ENCODE data around the gene SLC22A24. TPM values are rescaled to one million over a fixed set of nuclear protein-coding genes. Genes with fewer than 3 reads are reported as not detected.

Gene SLC22A24
- total RNA-seq, 1 donor from 2014 or later: not detected

- H3K27me3 ChIP-seq (ENCODE audit: insufficient read depth, low read length): peaks cover 2% of the 10 kb centered on the region
- DNase-seq (ENCODE audit: low read depth) (no peak), FAIRE-seq (no peak)
- no peaks in the 10 kb centered on the region for H4K20me1 ChIP-seq (ENCODE audit: insufficient read depth, low read length)
- H3K9ac ChIP-seq (ENCODE audit: low read length): no peak overlapping the region
- Mint-ChIP-seq H3K4me1 (ENCODE audit: low read depth, unreplicated experiment) (no peaks in the 10 kb centered on the region), H3K4me3 (ENCODE audit: unreplicated experiment) (no peak overlapping the region), H3K27me3 (ENCODE audit: low read depth, unreplicated experiment) (peaks cover 8% of the 10 kb centered on the region), H3K9me3 (ENCODE audit: unreplicated experiment) (peaks cover 3% of the 10 kb centered on the region), H3K36me3 (ENCODE audit: low read depth, unreplicated experiment) (no peaks in the 10 kb centered on the region), H3K27ac (ENCODE audit: unreplicated experiment) (no peak overlapping the region)
- no peak overlapping the region for H3K4me3 ChIP-seq (ENCODE audit: insufficient read depth, low read depth, low read length)
- H3K4me1 ChIP-seq (ENCODE audit: insufficient read depth, low read length): no peaks in the 10 kb centered on the region
- no peak for TF ChIP-seq CTCF (IDR thresholded peaks at IDR 0.05; ENCODE audit: insufficient read depth, low read depth, low read length)
- TF ChIP-seq EZH2 (IDR thresholded peaks at IDR 0.05; ENCODE audit: insufficient read depth, low read length): no peak
- H3K27ac ChIP-seq (ENCODE audit: low read depth, low read length): no peak overlapping the region
- no peaks in the 10 kb centered on the region for H3K79me2 ChIP-seq (ENCODE audit: insufficient read depth, low read length)
- no peaks in the 10 kb centered on the region for H3K36me3 ChIP-seq (ENCODE audit: insufficient read depth, low read length)
- H3K4me2 ChIP-seq (ENCODE audit: low read length): no peak overlapping the region
- no peaks in the 10 kb centered on the region for H3K9me3 ChIP-seq (ENCODE audit: insufficient read depth, low read depth, low read length)
- no peak overlapping the region for H2AFZ ChIP-seq (ENCODE audit: low read depth, low read length)
Measured at GRCh38 chr11:63032457-63032856, 111.6 kb downstream of the SLC22A24 start.

Other genes with a start within 250 kb of the SLC22A24 start
- gene CHRM1, start 222.9 kb downstream of the SLC22A24 start, total RNA-seq: not detected in 2 replicates
- not detected in 2 replicates for gene SLC22A6, start 159.3 kb downstream of the SLC22A24 start, total RNA-seq
- gene SLC22A8, start 128.4 kb downstream of the SLC22A24 start, total RNA-seq: not detected in 2 replicates
- gene SLC22A25, start 99.4 kb upstream of the SLC22A24 start, total RNA-seq: not detected in 2 replicates
- gene SLC22A9, start 225.6 kb upstream of the SLC22A24 start, total RNA-seq: not detected in 2 replicates